Measurements from ENCODE around the gene KCNE2.

KCNE2 gene

DNA sequence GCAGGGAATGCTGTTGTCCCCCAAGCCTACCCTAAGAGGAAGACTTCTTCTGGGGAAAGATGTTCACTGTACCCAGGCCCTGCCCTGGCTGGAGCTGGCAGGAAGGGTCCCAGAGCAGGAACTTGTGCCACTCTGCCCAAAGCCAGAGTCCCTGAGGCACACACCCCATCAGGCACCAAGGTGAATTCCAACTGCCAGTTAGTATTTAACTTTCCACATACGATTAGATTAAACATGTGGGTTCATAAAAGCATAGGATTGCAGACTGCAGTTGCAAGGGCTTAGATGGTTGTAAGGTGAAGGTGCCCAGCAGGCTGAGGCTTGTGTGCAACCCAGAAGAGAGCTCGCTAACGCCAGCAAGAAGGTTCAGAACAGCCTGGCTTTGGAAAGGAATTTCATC lies at the start of gene KCNE2:
Gene KCNE2, plus strand, starts transcription at position 274 of the 400 bp plus-strand sequence. CDS start 6,473 bp downstream, outside the sequence.
- no peak for DNase-seq (ENCODE audit: low spot score)

DNA sequence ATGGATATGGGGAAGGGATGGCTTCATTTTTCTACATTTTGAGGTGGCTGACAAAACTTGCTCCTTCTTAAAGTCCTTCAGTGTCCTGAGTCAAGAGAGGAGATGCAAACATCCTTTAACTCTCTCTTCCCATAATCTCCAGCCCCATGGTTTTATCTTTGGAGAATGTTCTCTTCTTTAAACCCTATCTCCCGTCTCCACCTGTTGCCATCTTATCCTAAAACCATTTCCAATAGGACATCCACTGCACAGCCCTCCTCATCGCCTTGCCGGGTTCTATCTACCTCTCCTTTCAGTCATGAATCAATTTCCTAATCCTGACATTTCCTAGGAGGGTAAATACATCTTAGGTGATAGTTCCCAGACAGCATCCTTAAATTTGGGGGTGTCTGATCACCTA lies 44.2 kb upstream of the KCNE2 start:
- no peak for DNase-seq (ENCODE audit: low spot score)

GRCh38 chr21:34320011-34320410 lies 43.8 kb upstream of the KCNE2 start:
- no peak for DNase-seq (ENCODE audit: low spot score)

DNA sequence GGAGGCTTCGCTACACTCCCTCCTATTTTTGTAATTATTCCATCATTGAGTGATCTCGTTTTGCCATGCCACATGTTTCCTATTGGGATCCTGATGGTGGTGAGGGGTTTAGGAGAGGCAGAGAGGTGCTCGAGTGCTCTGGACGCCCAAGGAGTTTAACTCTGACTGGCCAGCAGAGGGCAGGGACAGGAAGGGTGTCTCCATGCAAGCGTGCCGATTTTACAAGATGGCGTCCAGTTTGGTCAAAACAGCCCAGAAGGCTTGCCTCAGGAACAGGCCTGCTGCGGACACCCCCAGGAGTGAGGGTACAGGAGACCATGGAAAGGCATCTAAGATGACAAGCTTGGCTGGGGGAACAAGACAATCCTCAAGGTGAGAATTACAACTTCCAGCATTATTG lies 33.8 kb upstream of the KCNE2 start:
- DNase-seq (ENCODE audit: low spot score), result no peak

GRCh38 chr21:34331726-34332125 lies 32.1 kb upstream of the KCNE2 start:
- DNase-seq (ENCODE audit: low spot score), result no peak

DNA sequence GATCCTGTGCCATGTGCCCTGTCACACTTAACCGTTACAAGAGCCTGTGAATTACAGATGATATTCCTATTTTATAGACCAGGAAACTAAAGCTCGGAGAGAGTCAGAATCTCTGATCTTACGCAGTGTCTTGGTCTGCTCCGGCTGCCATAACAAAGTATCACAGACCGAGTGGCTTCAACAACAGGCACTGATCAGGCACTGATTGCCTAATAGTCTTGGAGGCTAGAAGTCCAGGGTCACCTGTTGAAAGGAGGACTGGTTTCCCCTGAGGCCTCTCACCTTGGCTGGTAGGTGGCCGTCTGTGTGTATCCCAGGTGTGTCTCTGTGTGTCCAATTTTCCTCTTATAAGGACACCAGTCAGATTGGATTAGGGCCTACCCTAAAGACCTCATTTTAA lies 31.5 kb upstream of the KCNE2 start:
- DNase-seq (ENCODE audit: low spot score), result no peak

DNA sequence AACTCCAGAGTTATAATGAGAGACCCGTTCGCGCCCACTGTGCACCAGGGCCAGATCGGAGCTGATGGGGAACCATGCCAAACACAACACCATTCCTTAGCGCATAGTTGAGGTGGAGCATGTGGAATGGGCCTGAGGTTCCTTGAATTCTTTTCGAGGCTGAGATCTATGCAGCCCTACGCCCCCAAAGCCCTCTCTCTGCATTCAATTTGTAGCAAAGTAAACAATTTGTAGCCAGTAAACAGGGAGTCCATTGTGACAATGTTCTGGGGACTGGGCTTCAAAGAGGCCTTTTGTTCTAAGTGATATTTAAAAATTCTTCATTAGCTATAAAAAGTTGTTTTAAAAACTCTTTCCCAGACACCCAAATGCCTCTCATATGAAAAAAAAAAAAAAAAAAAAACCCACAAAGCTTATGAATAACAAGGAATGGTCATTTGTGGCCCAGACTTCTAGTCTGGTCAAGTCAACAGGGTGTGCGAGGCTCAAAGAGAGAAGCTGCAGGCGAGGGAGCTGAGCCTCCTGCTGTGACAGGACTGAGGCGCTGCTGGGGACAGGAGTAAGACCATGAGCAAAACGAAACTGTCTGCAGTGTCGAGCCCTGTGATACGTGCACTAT lies 30.6 kb upstream of the KCNE2 start:
- DNase-seq (ENCODE audit: low spot score), result peak; percentile 63

GRCh38 chr21:34335316-34335715 lies 28.5 kb upstream of the KCNE2 start:
- DNase-seq (ENCODE audit: low spot score), result peak; percentile 81

GRCh38 chr21:34336245-34336644 lies 27.6 kb upstream of the KCNE2 start:
- DNase-seq (ENCODE audit: low spot score), result no peak

DNA sequence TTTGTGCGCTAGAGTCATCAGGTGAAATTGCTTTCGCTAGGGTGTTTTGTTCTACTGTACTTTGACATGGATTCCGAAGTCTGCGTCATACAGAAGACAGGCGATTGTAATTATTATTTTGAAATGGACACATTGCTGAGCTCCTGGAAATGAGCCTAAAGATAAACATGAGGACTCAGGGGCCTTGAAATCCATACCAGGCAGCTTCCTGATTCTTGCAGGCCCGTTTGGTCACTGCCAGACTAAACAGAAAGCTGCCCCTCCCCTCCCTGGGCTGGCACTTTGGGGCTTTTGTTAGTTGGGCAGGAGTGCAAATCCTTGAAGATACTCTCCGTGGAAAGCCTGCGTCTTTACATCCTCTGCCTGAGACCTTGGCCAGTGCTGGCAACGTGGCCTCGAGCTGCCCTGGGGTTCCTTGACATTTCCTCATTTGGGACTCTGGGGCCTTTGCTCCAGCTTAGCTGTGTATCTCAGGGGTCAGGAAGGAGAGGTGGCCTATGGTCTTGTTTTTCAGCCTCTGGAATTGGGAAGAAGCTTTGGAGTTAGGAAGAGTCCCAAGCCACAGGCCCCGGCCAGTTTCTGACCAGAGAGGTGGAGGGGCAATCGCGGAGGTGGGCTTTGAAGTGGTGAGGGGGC lies 26.9 kb upstream of the KCNE2 start:
- DNase-seq (ENCODE audit: low spot score), result peak; percentile 66

- DNase-seq (ENCODE audit: low spot score), result no peak
These were observed 26.1 kb upstream of the KCNE2 start for GRCh38 chr21:34337741-34338140.

GRCh38 chr21:34338226-34338625 lies 25.6 kb upstream of the KCNE2 start:
- no peak for DNase-seq (ENCODE audit: low spot score)

GRCh38 chr21:34340061-34340460 lies 23.7 kb upstream of the KCNE2 start:
- no peak for DNase-seq (ENCODE audit: low spot score)

DNA sequence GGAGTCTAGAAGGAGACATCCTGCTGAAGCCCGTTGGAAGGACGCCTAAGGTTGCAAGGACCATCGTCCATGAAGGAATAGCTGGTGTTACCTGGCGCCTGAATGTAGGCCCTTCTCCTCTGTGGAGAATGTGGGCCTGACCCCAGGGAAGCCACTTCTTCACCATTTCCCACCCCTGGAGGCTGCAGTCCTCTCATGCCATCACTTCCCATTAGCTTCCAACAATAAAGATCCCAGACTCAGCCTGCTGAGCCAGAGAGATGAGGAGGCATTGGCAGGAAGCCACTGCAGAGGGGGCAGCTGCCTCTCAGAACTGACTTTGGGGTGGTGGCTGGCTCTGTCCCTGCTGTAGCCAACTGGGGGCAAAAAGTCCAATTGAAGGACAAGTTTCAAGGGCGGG lies 21.3 kb upstream of the KCNE2 start:
- DNase-seq (ENCODE audit: low spot score), result no peak

DNA sequence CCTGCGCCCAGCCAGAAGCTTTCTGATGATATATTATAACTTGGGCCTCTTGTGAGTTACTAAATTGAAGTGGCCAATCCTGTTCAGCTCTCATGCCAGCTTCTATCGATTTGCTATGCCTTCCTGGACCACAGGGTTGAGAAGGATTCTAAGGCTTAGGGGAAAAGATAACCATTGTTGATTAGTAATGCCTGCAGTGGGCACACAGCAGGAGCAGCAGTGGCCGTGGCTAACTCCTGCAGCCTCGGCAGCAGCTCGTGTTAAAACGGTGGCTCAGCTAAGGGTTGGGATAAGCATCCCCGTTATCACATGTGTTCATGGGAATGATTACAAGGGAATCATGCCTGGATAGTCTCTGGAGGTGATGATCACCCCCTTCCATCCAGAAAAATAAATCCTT lies 20.5 kb upstream of the KCNE2 start:
- DNase-seq (ENCODE audit: low spot score), result no peak

DNA sequence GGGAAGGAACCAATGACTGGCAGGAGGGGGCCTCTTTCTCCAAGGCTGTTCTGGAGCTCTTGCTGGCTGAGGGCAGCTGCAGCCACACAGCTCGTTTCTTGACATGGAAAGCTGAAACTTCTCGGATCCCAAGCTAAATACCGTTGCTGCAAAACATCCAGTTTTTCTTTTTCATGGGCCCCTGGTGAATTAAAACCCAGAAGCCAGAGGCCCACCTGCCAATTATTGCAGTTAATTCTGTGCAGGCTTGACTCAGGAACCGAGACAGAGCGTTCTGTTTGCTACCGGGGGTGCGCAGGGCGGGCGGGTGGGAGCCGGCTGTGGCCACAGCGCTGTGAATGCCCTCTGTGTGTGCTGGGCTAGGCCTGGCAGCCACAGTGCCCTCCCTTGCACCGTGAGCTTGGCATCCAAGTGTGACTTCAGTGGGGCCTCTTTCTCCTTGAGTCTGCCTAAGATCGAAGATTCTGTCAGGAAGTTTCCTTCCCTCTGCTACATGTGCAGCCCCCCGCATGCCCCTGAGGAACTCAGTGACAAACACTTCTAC lies 19.9 kb upstream of the KCNE2 start:
- no peak for DNase-seq (ENCODE audit: low spot score)

GRCh38 chr21:34344584-34344983 lies 19.2 kb upstream of the KCNE2 start:
- DNase-seq (ENCODE audit: low spot score), result no peak

DNA sequence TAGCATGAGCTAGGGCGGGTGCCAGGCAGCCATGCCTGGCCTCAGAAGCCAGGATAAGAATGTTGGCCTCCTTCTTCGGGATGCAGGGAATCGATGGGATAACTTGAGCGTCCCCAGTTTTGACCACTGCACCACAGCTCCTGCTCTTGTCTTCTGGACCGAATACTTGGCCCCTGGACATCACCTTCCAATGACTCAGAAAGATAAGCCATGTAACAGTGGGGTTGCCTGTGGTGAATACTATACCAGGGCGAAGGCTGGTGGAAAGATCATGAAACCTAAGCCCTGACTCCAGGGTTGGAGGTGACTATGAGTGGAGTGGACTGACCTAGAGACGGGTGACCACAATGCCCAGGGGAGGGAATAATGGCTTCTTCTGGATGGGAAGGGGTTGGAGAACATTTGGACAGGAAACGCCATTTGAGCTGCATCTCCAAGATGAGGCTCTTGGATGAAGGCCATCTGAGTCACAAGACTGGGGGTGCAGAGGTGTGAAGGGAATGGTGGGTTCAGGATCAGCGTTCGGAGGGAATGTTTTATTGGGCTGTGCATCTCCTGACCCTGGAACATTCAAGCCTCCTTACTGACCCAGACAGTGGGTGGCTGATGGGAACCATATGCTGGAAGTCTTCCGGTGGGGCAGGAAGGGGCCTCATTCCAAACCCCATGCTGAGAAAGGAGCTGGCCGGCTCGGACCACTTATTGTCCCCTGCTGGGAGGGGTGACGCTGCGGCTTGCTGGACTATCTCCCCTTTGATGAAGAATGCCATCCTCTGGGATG lies 18.5 kb upstream of the KCNE2 start:
- peak; percentile 27 for DNase-seq (ENCODE audit: low spot score)

DNA sequence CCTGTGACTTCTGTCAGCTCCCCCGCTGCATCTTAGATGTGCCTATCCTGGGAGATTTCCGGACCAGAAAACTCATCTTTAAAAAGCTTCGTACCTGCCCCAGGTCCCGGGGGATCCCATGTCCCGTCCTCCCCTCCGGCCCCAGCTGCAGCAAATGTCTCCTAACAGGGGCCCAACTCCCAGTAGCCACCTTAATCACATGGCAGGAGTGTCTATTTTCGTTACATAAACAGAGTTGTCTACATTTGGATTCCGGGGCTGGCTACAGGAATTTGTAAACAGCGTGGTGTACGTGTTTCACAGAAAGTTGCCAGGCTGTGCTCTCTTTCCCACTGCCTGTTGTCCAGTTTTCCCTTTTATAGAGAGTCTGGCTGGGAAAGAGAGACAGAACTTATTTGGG lies 17.9 kb upstream of the KCNE2 start:
- peak; percentile 33 for DNase-seq (ENCODE audit: low spot score)

- DNase-seq (ENCODE audit: low spot score), result no peak
These were observed 14.8 kb upstream of the KCNE2 start for GRCh38 chr21:34348890-34349519.

DNA sequence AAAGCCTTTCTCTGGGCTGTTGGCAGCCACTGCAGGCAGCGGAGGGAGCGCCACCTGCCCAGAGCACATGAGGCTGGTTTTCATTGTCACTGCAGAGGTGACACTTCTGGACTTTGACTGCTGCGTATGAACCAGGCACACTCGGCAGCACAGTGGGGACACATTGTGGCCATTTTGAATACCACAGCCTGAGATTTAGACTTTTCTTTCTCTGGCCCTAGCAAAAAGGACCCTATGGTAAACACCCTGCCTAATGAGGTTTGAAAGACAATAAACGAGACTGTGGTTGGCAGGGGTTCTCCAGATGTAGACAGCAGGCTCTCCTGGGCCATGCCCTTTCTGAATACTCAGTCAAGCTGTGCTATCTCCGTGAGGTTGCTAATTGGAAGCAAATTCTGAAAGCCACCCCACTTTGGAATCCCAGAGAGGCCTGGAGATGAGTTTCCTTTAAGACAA lies 12.0 kb upstream of the KCNE2 start:
- peak; percentile 67 for DNase-seq (ENCODE audit: low spot score)

- no peak for DNase-seq (ENCODE audit: low spot score)
These were observed 11.2 kb upstream of the KCNE2 start for GRCh38 chr21:34352556-34352955.
